ENCODE data around the gene LAMTOR2.

LAMTOR2 gene

DNA sequence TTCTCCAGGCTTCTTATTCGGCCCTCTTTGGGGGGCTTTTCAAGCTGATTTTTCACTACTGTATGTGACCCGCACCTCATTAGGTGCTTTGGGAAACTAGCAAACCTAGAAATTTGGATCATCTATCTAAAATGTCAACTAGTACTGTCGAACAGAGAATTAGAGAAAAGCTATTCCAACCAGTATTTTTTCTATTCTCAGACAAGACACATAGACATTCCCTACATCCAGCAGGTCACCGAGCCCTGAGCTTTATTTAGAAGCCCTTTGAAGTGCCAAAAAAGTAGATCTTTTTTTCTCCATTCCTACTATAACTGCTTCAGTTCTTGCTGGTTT is 33.5 kb upstream of the LAMTOR2 start:
- TF ChIP-seq, protein P1, sequence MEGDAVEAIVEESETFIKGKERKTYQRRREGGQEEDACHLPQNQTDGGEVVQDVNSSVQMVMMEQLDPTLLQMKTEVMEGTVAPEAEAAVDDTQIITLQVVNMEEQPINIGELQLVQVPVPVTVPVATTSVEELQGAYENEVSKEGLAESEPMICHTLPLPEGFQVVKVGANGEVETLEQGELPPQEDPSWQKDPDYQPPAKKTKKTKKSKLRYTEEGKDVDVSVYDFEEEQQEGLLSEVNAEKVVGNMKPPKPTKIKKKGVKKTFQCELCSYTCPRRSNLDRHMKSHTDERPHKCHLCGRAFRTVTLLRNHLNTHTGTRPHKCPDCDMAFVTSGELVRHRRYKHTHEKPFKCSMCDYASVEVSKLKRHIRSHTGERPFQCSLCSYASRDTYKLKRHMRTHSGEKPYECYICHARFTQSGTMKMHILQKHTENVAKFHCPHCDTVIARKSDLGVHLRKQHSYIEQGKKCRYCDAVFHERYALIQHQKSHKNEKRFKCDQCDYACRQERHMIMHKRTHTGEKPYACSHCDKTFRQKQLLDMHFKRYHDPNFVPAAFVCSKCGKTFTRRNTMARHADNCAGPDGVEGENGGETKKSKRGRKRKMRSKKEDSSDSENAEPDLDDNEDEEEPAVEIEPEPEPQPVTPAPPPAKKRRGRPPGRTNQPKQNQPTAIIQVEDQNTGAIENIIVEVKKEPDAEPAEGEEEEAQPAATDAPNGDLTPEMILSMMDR (IDR thresholded peaks at IDR 0.05) = no peak
- Histone ChIP-seq H3K4me2 (ENCODE audit: low read length) (peak overlapping the region; percentile 82), H3K27me3 (ENCODE audit: control insufficient read depth, insufficient read depth, low read length) (no peaks in the 10 kb centered on the region), H3K27ac (no peak overlapping the region), H3K9me3 (ENCODE audit: control insufficient read depth, low read length) (no peaks in the 10 kb centered on the region), H3K4me1 (peaks cover 6% of the 10 kb centered on the region), H3K36me3 (ENCODE audit: control insufficient read depth, insufficient read depth, low read length) (no peaks in the 10 kb centered on the region), H3K79me2 (peaks cover 8% of the 10 kb centered on the region), H2AFZ (peak overlapping the region; percentile 66), H3K9ac (no peak overlapping the region), H3K4me3 (ENCODE audit: low read depth, low read length) (peak overlapping the region; percentile 55)

DNA sequence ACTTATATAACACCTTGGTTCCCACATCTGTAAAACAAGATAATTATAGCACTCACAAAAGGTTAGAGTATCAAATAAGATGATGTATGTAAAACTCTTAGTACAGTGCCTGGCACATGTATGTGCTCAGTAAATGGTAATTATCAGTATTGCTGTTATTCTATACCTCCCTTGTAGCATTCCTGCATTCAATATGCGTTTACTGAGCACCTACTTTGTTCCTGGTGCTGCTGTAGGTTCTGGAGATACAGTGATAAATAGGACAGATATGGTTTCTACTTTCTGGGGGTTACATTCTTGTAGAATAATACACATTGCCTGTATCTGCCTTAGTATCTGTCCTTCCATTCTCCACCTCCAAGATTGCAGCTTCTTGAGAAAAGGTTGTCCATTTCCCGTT is 32.6 kb upstream of the LAMTOR2 start:
- Histone ChIP-seq H3K9ac (no peak overlapping the region), H2AFZ (no peak overlapping the region), H3K9me3 (ENCODE audit: control insufficient read depth, low read length) (no peaks in the 10 kb centered on the region), H3K27ac (no peak overlapping the region), H3K4me3 (ENCODE audit: low read depth, low read length) (no peak overlapping the region), H3K36me3 (ENCODE audit: control insufficient read depth, insufficient read depth, low read length) (no peaks in the 10 kb centered on the region), H3K27me3 (ENCODE audit: control insufficient read depth, insufficient read depth, low read length) (no peaks in the 10 kb centered on the region), H3K4me2 (ENCODE audit: low read length) (no peak overlapping the region), H3K79me2 (peaks cover 8% of the 10 kb centered on the region), H3K4me1 (peaks cover 9% of the 10 kb centered on the region)
- TF ChIP-seq, protein P1 (IDR thresholded peaks at IDR 0.05) = no peak

DNA sequence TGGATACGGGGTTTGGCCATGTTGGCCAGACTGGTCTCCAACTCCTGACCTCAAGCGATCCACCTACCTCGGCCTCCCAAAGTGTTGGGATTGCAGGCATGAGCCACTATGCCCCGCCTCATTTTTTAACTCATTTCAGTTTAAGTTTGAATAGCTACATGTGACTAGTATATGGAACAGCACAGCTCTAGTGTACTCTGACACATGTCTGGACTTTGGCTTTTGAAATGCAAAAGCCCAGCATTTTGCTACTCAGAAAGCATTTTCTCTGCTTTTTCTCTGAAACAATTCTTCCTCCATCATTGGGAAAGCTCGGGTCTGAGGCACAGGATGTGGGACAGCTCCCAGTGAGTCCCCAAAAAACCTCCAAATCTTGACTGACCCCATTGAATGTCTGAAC is 29.8 kb upstream of the LAMTOR2 start:
- Histone ChIP-seq H2AFZ (no peak overlapping the region), H3K9me3 (ENCODE audit: control insufficient read depth, low read length) (no peaks in the 10 kb centered on the region), H3K9ac (no peak overlapping the region), H3K36me3 (ENCODE audit: control insufficient read depth, insufficient read depth, low read length) (no peaks in the 10 kb centered on the region), H3K4me3 (ENCODE audit: low read depth, low read length) (no peak overlapping the region), H3K27me3 (ENCODE audit: control insufficient read depth, insufficient read depth, low read length) (no peaks in the 10 kb centered on the region), H3K27ac (no peak overlapping the region), H3K79me2 (peaks cover 3% of the 10 kb centered on the region), H3K4me2 (ENCODE audit: low read length) (no peak overlapping the region), H3K4me1 (peaks cover 7% of the 10 kb centered on the region)
- TF ChIP-seq, protein P1 (IDR thresholded peaks at IDR 0.05) = no peak

DNA sequence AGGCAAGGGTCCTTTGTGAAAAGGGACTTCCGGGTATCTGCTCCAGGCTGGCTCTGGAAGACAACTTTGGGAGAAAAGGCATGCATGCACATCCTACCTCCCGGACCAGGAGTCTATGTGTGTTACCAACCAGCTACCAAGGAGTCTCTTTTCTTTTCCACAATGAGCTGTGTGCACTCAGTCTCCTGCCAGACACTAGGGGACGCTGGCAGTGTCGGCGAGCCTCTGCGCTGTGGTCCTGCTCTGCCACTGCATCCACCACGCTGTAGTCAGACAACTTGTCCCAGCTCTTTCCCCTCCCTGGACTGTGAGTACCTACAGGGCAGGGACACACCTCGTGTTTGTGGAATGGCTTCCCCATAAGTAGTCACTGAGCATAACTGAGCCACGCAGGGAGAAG is 28.7 kb upstream of the LAMTOR2 start:
- no peak overlapping the region for H3K9ac ChIP-seq
- no peaks in the 10 kb centered on the region for H3K36me3 ChIP-seq (ENCODE audit: control insufficient read depth, insufficient read depth, low read length)
- H3K27ac ChIP-seq = no peak overlapping the region
- no peak overlapping the region for H2AFZ ChIP-seq
- H3K4me3 ChIP-seq (ENCODE audit: low read depth, low read length) = no peak overlapping the region
- peak overlapping the region; percentile 51 for H3K4me2 ChIP-seq (ENCODE audit: low read length)
- peaks cover 4% of the 10 kb centered on the region for H3K4me1 ChIP-seq
- TF ChIP-seq, protein P1 (IDR thresholded peaks at IDR 0.05) = peak; percentile 32
- no peaks in the 10 kb centered on the region for H3K79me2 ChIP-seq
- H3K27me3 ChIP-seq (ENCODE audit: control insufficient read depth, insufficient read depth, low read length) = no peaks in the 10 kb centered on the region
- H3K9me3 ChIP-seq (ENCODE audit: control insufficient read depth, low read length) = no peaks in the 10 kb centered on the region

DNA sequence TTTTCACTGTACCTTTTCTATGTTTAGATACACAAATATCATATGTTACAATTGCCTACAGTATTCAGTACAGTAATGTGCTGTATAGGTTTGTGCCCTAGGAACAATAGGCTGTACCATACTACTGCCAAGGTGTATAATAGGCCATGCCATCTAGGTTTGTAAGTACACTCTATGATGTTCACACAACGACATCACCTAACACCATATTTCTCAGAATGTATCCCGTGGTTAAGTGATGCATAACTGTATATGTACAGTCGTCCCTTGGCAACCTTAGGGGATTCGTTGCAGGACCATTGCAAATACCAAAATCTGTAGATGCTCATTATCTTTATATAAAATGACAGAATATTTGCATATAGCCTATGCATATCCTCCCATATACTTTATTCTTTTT is 28.0 kb upstream of the LAMTOR2 start:
- Histone ChIP-seq H3K4me3 (ENCODE audit: low read depth, low read length) (no peak overlapping the region), H3K9me3 (ENCODE audit: control insufficient read depth, low read length) (no peaks in the 10 kb centered on the region), H3K4me1 (peaks cover 4% of the 10 kb centered on the region), H2AFZ (no peak overlapping the region), H3K36me3 (ENCODE audit: control insufficient read depth, insufficient read depth, low read length) (no peaks in the 10 kb centered on the region), H3K9ac (no peak overlapping the region), H3K79me2 (no peaks in the 10 kb centered on the region), H3K4me2 (ENCODE audit: low read length) (no peak overlapping the region), H3K27ac (no peak overlapping the region), H3K27me3 (ENCODE audit: control insufficient read depth, insufficient read depth, low read length) (no peaks in the 10 kb centered on the region)
- TF ChIP-seq, protein P1 (IDR thresholded peaks at IDR 0.05) = no peak
